ENCODE results near the gene PBX1.

The PBX1 gene

GRCh38 chr1:164709541-164710278, 150.7 kb downstream of the PBX1 start:
- Histone ChIP-seq H3K27ac (ENCODE audit: low read length) (no peak overlapping the region), H3K9me3 (ENCODE audit: insufficient read depth, low read depth, low read length) (no peaks in the 10 kb centered on the region), H3K9ac (ENCODE audit: low read depth, low read length) (no peak overlapping the region), H3K4me3 (ENCODE audit: low read length) (no peak overlapping the region), H3K27me3 (ENCODE audit: insufficient read depth, low read length) (no peaks in the 10 kb centered on the region), H3K36me3 (ENCODE audit: insufficient read depth, low read depth, low read length) (no peaks in the 10 kb centered on the region; the same call in 1 of the 2 replicates), H3K4me1 (ENCODE audit: insufficient read depth, low read length) (peaks cover 32% of the 10 kb centered on the region)

- Histone ChIP-seq H3K4me3 (ENCODE audit: low read length) (no peak overlapping the region), H3K27me3 (ENCODE audit: insufficient read depth, low read length) (no peaks in the 10 kb centered on the region), H3K9ac (ENCODE audit: low read depth, low read length) (peak overlapping the region; percentile 23; the same call in 1 of the 2 replicates), H3K9me3 (ENCODE audit: insufficient read depth, low read depth, low read length) (no peaks in the 10 kb centered on the region), H3K36me3 (ENCODE audit: insufficient read depth, low read depth, low read length) (no peaks in the 10 kb centered on the region; the same call in 1 of the 2 replicates), H3K4me1 (ENCODE audit: insufficient read depth, low read length) (peaks cover 19% of the 10 kb centered on the region), H3K27ac (ENCODE audit: low read length) (peak overlapping the region; percentile 32)
Observed at GRCh38 chr1:164712131-164713036, 153.4 kb downstream of the PBX1 start.

DNA sequence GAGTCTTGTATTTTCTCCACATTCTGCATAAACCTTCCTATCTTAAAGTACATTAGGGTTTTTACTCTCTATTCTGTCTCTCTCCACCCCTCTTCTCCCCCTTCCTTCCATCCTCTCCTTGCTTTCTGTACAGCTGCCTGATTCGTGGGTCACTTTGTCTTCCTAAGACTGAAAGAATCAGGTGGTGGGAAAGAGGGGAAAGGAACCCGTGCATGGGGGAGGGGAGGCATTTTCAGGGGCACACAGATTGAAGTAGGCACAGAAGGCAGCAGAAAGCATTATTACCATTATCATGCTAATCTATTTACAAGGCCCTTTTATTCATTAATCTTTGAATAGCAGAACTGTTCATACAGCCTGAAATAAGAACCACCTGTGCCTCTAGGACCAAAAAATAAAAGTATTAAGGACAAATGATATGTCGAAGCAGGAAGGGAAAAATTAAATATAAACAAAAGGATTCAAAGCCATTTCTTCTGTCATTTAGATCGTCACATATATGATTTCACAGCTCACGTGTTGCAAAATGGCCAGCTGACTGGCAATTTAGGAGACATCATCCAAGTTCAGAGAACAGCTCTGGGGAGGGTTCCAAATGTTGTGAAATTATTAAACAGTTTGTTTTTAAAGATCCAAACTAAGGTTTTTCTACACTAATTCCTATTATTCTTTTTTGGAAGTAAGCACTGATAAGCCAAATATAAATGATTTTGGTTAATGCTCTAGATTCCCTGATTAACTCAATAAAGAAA, 154.6 kb downstream of the PBX1 start:
- H3K4me3 ChIP-seq (ENCODE audit: low read length) = no peak overlapping the region
- no peak overlapping the region for H3K9ac ChIP-seq (ENCODE audit: low read depth, low read length)
- H3K36me3 ChIP-seq (ENCODE audit: insufficient read depth, low read depth, low read length) = no peaks in the 10 kb centered on the region; the same call in 1 of the 2 replicates
- H3K27ac ChIP-seq (ENCODE audit: low read length) = no peak overlapping the region
- no peaks in the 10 kb centered on the region for H3K9me3 ChIP-seq (ENCODE audit: insufficient read depth, low read depth, low read length)
- peaks cover 17% of the 10 kb centered on the region; the same call in 1 of the 2 replicates for H3K4me1 ChIP-seq (ENCODE audit: insufficient read depth, low read length)
- no peaks in the 10 kb centered on the region for H3K27me3 ChIP-seq (ENCODE audit: insufficient read depth, low read length)

DNA sequence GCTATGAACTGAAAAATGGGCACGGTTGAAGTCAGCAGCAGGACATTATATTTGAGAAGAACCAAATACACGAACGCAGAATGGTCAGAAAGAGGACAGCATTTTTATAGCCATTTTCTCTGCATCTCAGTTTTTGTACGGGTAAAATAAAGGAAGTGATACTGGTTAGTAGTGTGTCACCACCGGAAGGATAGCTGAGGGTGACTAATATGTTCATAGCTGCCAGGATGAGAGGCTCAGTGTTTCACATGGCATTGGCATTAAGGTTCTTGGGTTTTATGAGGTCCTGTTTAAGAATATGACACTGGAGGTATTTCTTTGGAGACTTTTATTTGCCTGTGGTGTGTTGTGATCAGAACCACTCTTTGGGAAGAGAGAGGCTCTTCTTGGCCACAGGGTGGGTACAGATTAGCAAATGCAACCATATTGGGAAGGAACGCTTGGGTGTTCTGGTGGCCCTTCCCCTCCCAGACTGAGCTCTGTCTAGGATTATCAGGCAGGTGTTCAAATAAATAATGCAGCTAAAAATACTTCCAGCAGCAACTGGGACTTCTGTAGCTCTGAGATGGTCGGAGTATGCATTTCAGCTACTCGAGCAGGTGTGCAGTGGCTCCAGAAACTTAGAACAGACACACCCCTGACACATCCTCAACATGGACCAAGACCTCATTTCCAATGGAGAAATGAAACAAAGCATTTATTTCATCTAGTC, 158.2 kb downstream of the PBX1 start:
- Histone ChIP-seq H3K9me3 (ENCODE audit: insufficient read depth, low read depth, low read length) (no peaks in the 10 kb centered on the region), H3K27me3 (ENCODE audit: insufficient read depth, low read length) (no peaks in the 10 kb centered on the region), H3K27ac (ENCODE audit: low read length) (no peak overlapping the region), H3K4me1 (ENCODE audit: insufficient read depth, low read length) (peaks cover 11% of the 10 kb centered on the region; the same call in 1 of the 2 replicates), H3K9ac (ENCODE audit: low read depth, low read length) (no peak overlapping the region), H3K36me3 (ENCODE audit: insufficient read depth, low read depth, low read length) (no peaks in the 10 kb centered on the region), H3K4me3 (ENCODE audit: low read length) (no peak overlapping the region)

GRCh38 chr1:164718821-164719220, 159.8 kb downstream of the PBX1 start:
- Histone ChIP-seq H3K27ac (ENCODE audit: low read length) (no peak overlapping the region), H3K36me3 (ENCODE audit: insufficient read depth, low read depth, low read length) (no peaks in the 10 kb centered on the region), H3K9ac (ENCODE audit: low read depth, low read length) (no peak overlapping the region), H3K4me3 (ENCODE audit: low read length) (no peak overlapping the region), H3K9me3 (ENCODE audit: insufficient read depth, low read depth, low read length) (no peaks in the 10 kb centered on the region), H3K27me3 (ENCODE audit: insufficient read depth, low read length) (no peaks in the 10 kb centered on the region), H3K4me1 (ENCODE audit: insufficient read depth, low read length) (no peaks in the 10 kb centered on the region)

DNA sequence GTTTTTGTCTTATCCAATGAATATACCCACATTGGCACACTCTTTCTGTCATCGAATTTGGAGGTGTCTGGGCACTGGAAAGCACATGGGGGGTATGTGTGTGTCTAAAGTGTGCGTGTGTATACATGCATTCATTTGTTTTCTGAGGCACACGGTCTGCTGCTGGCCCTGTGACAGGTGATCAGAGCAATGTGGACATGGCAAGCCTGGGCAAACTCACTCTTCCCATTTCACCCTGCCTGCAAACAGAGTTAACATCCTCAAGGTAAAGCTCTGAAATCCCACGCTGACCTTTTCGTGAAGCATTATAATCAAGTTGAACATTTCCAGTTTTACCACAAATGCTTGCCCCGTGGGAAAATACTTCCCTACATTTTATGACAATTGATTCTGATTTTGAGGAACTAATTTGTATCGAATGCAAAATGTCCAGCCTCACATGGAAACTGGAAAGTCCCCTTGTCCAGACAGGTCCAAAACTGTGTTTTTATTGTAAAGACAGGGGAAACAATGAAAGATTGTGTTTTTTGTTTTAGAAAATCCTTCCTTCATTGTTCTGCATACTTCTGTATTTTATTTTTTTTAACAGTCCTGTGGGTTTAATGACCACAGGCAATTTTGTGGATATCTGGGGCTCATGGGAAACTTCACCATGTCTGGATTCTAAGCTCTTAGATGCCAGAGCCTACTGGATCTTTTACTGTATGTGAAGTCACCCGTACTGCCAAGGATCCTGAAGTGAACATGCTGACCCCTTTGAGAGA, 160.9 kb downstream of the PBX1 start:
- H3K36me3 ChIP-seq (ENCODE audit: insufficient read depth, low read depth, low read length) = peaks cover 4% of the 10 kb centered on the region; the same call in 1 of the 2 replicates
- H3K4me1 ChIP-seq (ENCODE audit: insufficient read depth, low read length) = peaks cover 5% of the 10 kb centered on the region; the same call in 1 of the 2 replicates
- no peaks in the 10 kb centered on the region for H3K27me3 ChIP-seq (ENCODE audit: insufficient read depth, low read length)
- no peak overlapping the region for H3K9ac ChIP-seq (ENCODE audit: low read depth, low read length)
- H3K4me3 ChIP-seq (ENCODE audit: low read length) = no peak overlapping the region
- no peaks in the 10 kb centered on the region for H3K9me3 ChIP-seq (ENCODE audit: insufficient read depth, low read depth, low read length)
- H3K27ac ChIP-seq (ENCODE audit: low read length) = no peak overlapping the region

DNA sequence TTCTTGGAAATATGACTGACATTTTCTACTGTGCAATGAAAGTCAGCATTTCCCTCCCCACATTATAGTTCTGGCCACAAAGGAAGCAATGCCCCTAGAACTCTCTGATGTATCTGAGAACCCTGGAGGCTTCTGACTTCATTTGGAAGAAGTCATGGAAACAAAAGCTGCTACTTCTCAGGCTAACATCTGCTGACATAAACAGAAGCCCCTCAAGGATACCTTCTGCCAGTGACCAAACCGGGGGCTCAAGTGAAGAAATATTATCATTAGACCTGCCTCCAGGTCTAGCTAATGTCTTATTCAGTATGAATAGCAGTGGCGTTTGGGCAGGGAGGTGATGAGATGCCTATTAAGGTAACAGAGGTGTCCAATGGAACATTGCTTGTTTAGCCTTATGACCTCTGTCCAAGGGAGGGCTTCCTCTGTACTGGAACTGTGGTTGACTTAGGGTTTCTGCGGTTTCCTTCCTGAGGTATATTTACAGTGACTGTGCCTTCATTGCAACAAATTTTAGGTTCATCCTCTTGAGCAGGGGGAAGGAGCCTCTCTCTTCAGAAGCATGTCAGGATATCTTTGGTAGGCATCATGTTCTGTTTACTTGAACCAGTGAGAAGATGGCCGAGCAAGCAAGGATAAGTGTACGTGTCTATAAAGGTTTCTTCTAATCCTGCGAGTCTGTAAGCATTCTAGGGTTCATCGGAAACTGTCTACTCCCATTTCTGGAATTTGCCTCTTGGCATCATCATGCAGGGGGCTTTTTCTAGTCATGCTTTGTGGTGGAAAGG, 161.7 kb downstream of the PBX1 start:
- H3K9ac ChIP-seq (ENCODE audit: low read depth, low read length) = no peak overlapping the region
- peaks cover 4% of the 10 kb centered on the region; the same call in 1 of the 2 replicates for H3K36me3 ChIP-seq (ENCODE audit: insufficient read depth, low read depth, low read length)
- peaks cover 8% of the 10 kb centered on the region; the same call in 1 of the 2 replicates for H3K4me1 ChIP-seq (ENCODE audit: insufficient read depth, low read length)
- no peaks in the 10 kb centered on the region for H3K27me3 ChIP-seq (ENCODE audit: insufficient read depth, low read length)
- H3K9me3 ChIP-seq (ENCODE audit: insufficient read depth, low read depth, low read length) = no peaks in the 10 kb centered on the region
- no peak overlapping the region for H3K27ac ChIP-seq (ENCODE audit: low read length)
- H3K4me3 ChIP-seq (ENCODE audit: low read length) = no peak overlapping the region

- peaks cover 4% of the 10 kb centered on the region; the same call in 1 of the 2 replicates for H3K36me3 ChIP-seq (ENCODE audit: insufficient read depth, low read depth, low read length)
- H3K9me3 ChIP-seq (ENCODE audit: insufficient read depth, low read depth, low read length) = no peaks in the 10 kb centered on the region
- H3K27ac ChIP-seq (ENCODE audit: low read length) = no peak overlapping the region
- H3K4me3 ChIP-seq (ENCODE audit: low read length) = no peak overlapping the region
- H3K9ac ChIP-seq (ENCODE audit: low read depth, low read length) = no peak overlapping the region
- H3K27me3 ChIP-seq (ENCODE audit: insufficient read depth, low read length) = no peaks in the 10 kb centered on the region
- H3K4me1 ChIP-seq (ENCODE audit: insufficient read depth, low read length) = peaks cover 8% of the 10 kb centered on the region; the same call in 1 of the 2 replicates
Observed at GRCh38 chr1:164721228-164721496, 162.2 kb downstream of the PBX1 start.

GRCh38 chr1:164723296-164723798, 164.4 kb downstream of the PBX1 start:
- no peaks in the 10 kb centered on the region for H3K9me3 ChIP-seq (ENCODE audit: insufficient read depth, low read depth, low read length)
- H3K36me3 ChIP-seq (ENCODE audit: insufficient read depth, low read depth, low read length) = peaks cover 4% of the 10 kb centered on the region; the same call in 1 of the 2 replicates
- peaks cover 8% of the 10 kb centered on the region; the same call in 1 of the 2 replicates for H3K4me1 ChIP-seq (ENCODE audit: insufficient read depth, low read length)
- no peak overlapping the region for H3K27ac ChIP-seq (ENCODE audit: low read length)
- H3K27me3 ChIP-seq (ENCODE audit: insufficient read depth, low read length) = no peaks in the 10 kb centered on the region
- no peak overlapping the region for H3K9ac ChIP-seq (ENCODE audit: low read depth, low read length)
- no peak overlapping the region for H3K4me3 ChIP-seq (ENCODE audit: low read length)

DNA sequence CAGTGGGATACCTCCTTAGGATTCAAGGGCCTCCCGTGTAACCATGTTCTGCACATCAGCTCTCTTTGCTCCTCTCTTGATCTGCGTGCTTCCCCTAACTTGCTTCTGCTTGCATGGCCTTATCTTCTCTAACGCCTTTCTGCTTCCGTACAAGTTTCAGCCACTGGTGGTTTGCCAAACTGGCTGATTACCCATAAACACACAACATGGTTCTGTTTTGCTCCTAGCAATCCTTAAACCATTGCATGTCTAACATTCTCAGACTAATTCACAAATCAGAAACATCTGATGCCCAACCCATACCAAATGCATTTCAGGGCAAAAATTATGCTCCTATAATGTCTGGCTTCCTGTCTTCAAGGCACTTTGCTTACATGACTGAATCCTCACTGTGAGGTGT, 166.4 kb downstream of the PBX1 start:
- Histone ChIP-seq H3K27ac (ENCODE audit: low read length) (no peak overlapping the region), H3K36me3 (ENCODE audit: insufficient read depth, low read depth, low read length) (peaks cover 4% of the 10 kb centered on the region; the same call in 1 of the 2 replicates), H3K27me3 (ENCODE audit: insufficient read depth, low read length) (no peaks in the 10 kb centered on the region), H3K4me3 (ENCODE audit: low read length) (no peak overlapping the region), H3K4me1 (ENCODE audit: insufficient read depth, low read length) (peaks cover 8% of the 10 kb centered on the region; the same call in 1 of the 2 replicates), H3K9me3 (ENCODE audit: insufficient read depth, low read depth, low read length) (no peaks in the 10 kb centered on the region), H3K9ac (ENCODE audit: low read depth, low read length) (no peak overlapping the region)
